ENCODE results near the gene RARRES1.

RARRES1 gene

GRCh38 chr3:158771982-158772381 lies 39.7 kb upstream of the RARRES1 start:
- H3K27ac ChIP-seq = no peak overlapping the region
- no peaks in the 10 kb centered on the region for H3K36me3 ChIP-seq
- TF ChIP-seq, protein P1, sequence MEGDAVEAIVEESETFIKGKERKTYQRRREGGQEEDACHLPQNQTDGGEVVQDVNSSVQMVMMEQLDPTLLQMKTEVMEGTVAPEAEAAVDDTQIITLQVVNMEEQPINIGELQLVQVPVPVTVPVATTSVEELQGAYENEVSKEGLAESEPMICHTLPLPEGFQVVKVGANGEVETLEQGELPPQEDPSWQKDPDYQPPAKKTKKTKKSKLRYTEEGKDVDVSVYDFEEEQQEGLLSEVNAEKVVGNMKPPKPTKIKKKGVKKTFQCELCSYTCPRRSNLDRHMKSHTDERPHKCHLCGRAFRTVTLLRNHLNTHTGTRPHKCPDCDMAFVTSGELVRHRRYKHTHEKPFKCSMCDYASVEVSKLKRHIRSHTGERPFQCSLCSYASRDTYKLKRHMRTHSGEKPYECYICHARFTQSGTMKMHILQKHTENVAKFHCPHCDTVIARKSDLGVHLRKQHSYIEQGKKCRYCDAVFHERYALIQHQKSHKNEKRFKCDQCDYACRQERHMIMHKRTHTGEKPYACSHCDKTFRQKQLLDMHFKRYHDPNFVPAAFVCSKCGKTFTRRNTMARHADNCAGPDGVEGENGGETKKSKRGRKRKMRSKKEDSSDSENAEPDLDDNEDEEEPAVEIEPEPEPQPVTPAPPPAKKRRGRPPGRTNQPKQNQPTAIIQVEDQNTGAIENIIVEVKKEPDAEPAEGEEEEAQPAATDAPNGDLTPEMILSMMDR (IDR thresholded peaks at IDR 0.05) = no peak
- no peaks in the 10 kb centered on the region for H3K9me3 ChIP-seq
- no peaks in the 10 kb centered on the region for H3K4me1 ChIP-seq (ENCODE audit: control insufficient read depth in 1 of 2, insufficient read depth in 1 of 2, low read depth in 1 of 2, low read length in 1 of 2)
- no peak overlapping the region for H3K4me3 ChIP-seq (ENCODE audit: low read depth in 1 of 2, low read length in 1 of 2)
- no peaks in the 10 kb centered on the region for H3K27me3 ChIP-seq

- Histone ChIP-seq H3K27me3 (no peaks in the 10 kb centered on the region), H3K4me1 (ENCODE audit: control insufficient read depth in 1 of 2, insufficient read depth in 1 of 2, low read depth in 1 of 2, low read length in 1 of 2) (no peaks in the 10 kb centered on the region), H3K36me3 (no peaks in the 10 kb centered on the region), H3K27ac (no peak overlapping the region), H3K9me3 (no peaks in the 10 kb centered on the region), H3K4me3 (ENCODE audit: low read depth in 1 of 2, low read length in 1 of 2) (no peak overlapping the region)
- TF ChIP-seq, protein P1 (IDR thresholded peaks at IDR 0.05) = no peak
These were observed 39.3 kb upstream of the RARRES1 start for GRCh38 chr3:158771577-158771976.

GRCh38 chr3:158770741-158771350 lies 38.6 kb upstream of the RARRES1 start:
- H3K4me1 ChIP-seq (ENCODE audit: control insufficient read depth in 1 of 2, insufficient read depth in 1 of 2, low read depth in 1 of 2, low read length in 1 of 2) = no peaks in the 10 kb centered on the region
- H3K27me3 ChIP-seq = no peaks in the 10 kb centered on the region
- H3K9me3 ChIP-seq = no peaks in the 10 kb centered on the region
- no peak overlapping the region for H3K4me3 ChIP-seq (ENCODE audit: low read depth in 1 of 2, low read length in 1 of 2)
- no peak overlapping the region for H3K27ac ChIP-seq
- TF ChIP-seq, protein P1 (IDR thresholded peaks at IDR 0.05) = no peak
- H3K36me3 ChIP-seq = no peaks in the 10 kb centered on the region

GRCh38 chr3:158769952-158770740 lies 37.9 kb upstream of the RARRES1 start:
- H3K4me3 ChIP-seq (ENCODE audit: low read depth in 1 of 2, low read length in 1 of 2) = no peak overlapping the region
- no peaks in the 10 kb centered on the region for H3K36me3 ChIP-seq
- no peaks in the 10 kb centered on the region for H3K27me3 ChIP-seq
- H3K27ac ChIP-seq = no peak overlapping the region
- TF ChIP-seq, protein P1 (IDR thresholded peaks at IDR 0.05) = no peak
- H3K9me3 ChIP-seq = no peaks in the 10 kb centered on the region
- no peaks in the 10 kb centered on the region for H3K4me1 ChIP-seq (ENCODE audit: control insufficient read depth in 1 of 2, insufficient read depth in 1 of 2, low read depth in 1 of 2, low read length in 1 of 2)

DNA sequence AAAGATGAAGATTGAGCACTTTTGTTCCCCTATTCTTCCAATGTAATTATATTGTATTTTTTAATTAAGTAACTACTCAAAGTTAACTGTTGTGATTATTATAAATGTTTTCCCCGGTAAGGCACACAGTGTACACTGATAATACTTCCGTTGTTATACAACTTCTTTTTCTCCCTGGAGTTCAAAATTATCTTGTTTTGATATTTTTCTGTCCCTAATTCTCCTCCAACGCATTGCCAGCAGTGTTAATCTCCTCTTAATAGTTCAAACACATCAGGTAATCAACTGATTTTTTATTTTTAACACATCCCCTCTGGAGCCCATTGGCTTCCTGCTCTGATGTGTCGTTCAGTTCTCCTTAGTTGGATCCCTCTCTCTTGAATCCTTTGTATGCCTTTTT lies 37.3 kb upstream of the RARRES1 start:
- H3K9me3 ChIP-seq = no peaks in the 10 kb centered on the region
- H3K4me1 ChIP-seq (ENCODE audit: control insufficient read depth in 1 of 2, insufficient read depth in 1 of 2, low read depth in 1 of 2, low read length in 1 of 2) = no peaks in the 10 kb centered on the region
- TF ChIP-seq, protein P1 (IDR thresholded peaks at IDR 0.05) = no peak
- H3K27ac ChIP-seq = no peak overlapping the region
- H3K36me3 ChIP-seq = no peaks in the 10 kb centered on the region
- H3K27me3 ChIP-seq = no peaks in the 10 kb centered on the region
- H3K4me3 ChIP-seq (ENCODE audit: low read depth in 1 of 2, low read length in 1 of 2) = no peak overlapping the region

Measured in neutrophil (primary cell).